Measurements from ENCODE around the gene ANKRD9. TPM values are rescaled to one million over a fixed set of nuclear protein-coding genes. Genes with fewer than 3 reads are reported as not detected.

ANKRD9 gene
- total RNA-seq, 1 experiment from 2014 or later, result 8.4 TPM

GRCh38 chr14:102532204-102532658, 22.7 kb upstream of the ANKRD9 start:
- no peak overlapping the region for H3K4me3 Mint-ChIP-seq (ENCODE audit: unreplicated experiment)
- H3K27ac Mint-ChIP-seq (ENCODE audit: low read depth, unreplicated experiment), result peak overlapping the region; percentile 54
- POLR2A ChIA-PET, result interaction anchor here (0.7 to 1.8 kb wide), 6 partner anchors 9 to 62 kb away, joined by 4 to 8 read pairs (median 6); no protein-coding TSS in a partner anchor
- CTCF ChIA-PET, result interaction anchor here (0.7 to 1.5 kb wide), 3 partner anchors 12 to 57 kb away, joined by 5 read pairs; no protein-coding TSS in a partner anchor
- no peak for TF ChIP-seq CTCF (IDR thresholded peaks at IDR 0.05; ENCODE audit: unreplicated experiment)
- peaks cover 17% of the 10 kb centered on the region for H3K4me1 Mint-ChIP-seq (ENCODE audit: insufficient read depth, unreplicated experiment)
- H3K36me3 Mint-ChIP-seq (ENCODE audit: insufficient read depth, unreplicated experiment), result no peaks in the 10 kb centered on the region
- H3K27me3 Mint-ChIP-seq (ENCODE audit: insufficient read depth, unreplicated experiment), result no peaks in the 10 kb centered on the region
- no TSS peak for BruUV-seq (replicated peaks)
- intact Hi-C loops (cut with micrococcal nuclease), result no loop called here
- DNase-seq (ENCODE audit: unreplicated experiment), result peak; percentile 87
- H3K9me3 Mint-ChIP-seq (ENCODE audit: unreplicated experiment), result no peaks in the 10 kb centered on the region

GRCh38 chr14:102530828-102531478, 21.4 kb upstream of the ANKRD9 start:
- TF ChIP-seq CTCF (IDR thresholded peaks at IDR 0.05; ENCODE audit: unreplicated experiment), result no peak
- peak; percentile 83 for DNase-seq (ENCODE audit: unreplicated experiment)
- Mint-ChIP-seq H3K4me1 (ENCODE audit: insufficient read depth, unreplicated experiment) (peaks cover 18% of the 10 kb centered on the region), H3K36me3 (ENCODE audit: insufficient read depth, unreplicated experiment) (no peaks in the 10 kb centered on the region), H3K9me3 (ENCODE audit: unreplicated experiment) (no peaks in the 10 kb centered on the region), H3K27ac (ENCODE audit: low read depth, unreplicated experiment) (no peak overlapping the region), H3K27me3 (ENCODE audit: insufficient read depth, unreplicated experiment) (no peaks in the 10 kb centered on the region), H3K4me3 (ENCODE audit: unreplicated experiment) (no peak overlapping the region)
- intact Hi-C loops (cut with micrococcal nuclease), result no loop called here
- BruUV-seq (replicated peaks), result no TSS peak
- CTCF ChIA-PET, result interaction anchor here (1.1 to 1.3 kb wide), 2 partner anchors 17 to 64 kb away, joined by 3 to 4 read pairs; no protein-coding TSS in a partner anchor
- POLR2A ChIA-PET, result interaction anchor here (0.6 to 2.0 kb wide), 5 partner anchors 13 to 134 kb away, joined by 3 to 8 read pairs (median 4); no protein-coding TSS in a partner anchor

GRCh38 chr14:102528431-102529170, 19.0 kb upstream of the ANKRD9 start:
- intact Hi-C loops (cut with micrococcal nuclease), result no loop called here
- ChIA-PET POLR2A (interaction anchor here (0.7 to 5.4 kb wide), 11 partner anchors 15 to 458 kb away, joined by 3 to 88 read pairs (median 4); partner anchors contain the start of gene RCOR1), CTCF (interaction anchor here (0.6 to 6.8 kb wide), 6 partner anchors 9 to 66 kb away, joined by 3 to 61 read pairs (median 4); no protein-coding TSS in a partner anchor)
- no peak for DNase-seq (ENCODE audit: unreplicated experiment)
- H3K4me3 Mint-ChIP-seq (ENCODE audit: unreplicated experiment), result no peak overlapping the region
- no peak overlapping the region for H3K27ac Mint-ChIP-seq (ENCODE audit: low read depth, unreplicated experiment)
- H3K4me1 Mint-ChIP-seq (ENCODE audit: insufficient read depth, unreplicated experiment), result peaks cover 37% of the 10 kb centered on the region
- H3K36me3 Mint-ChIP-seq (ENCODE audit: insufficient read depth, unreplicated experiment), result peaks cover 5% of the 10 kb centered on the region
- no TSS peak for BruUV-seq (replicated peaks)
- H3K27me3 Mint-ChIP-seq (ENCODE audit: insufficient read depth, unreplicated experiment), result no peaks in the 10 kb centered on the region
- TF ChIP-seq CTCF (IDR thresholded peaks at IDR 0.05; ENCODE audit: unreplicated experiment), result no peak
- no peaks in the 10 kb centered on the region for H3K9me3 Mint-ChIP-seq (ENCODE audit: unreplicated experiment)

Measured in MCF 10A (cell line).